ENCODE data around the gene ZNF469.
"Not testable (repeated sequence)": the region's sequence is repeated elsewhere in the genome, so short reads cannot be mapped to it uniquely, and the experiment has no call there.

- TF ChIP-seq, protein P1, sequence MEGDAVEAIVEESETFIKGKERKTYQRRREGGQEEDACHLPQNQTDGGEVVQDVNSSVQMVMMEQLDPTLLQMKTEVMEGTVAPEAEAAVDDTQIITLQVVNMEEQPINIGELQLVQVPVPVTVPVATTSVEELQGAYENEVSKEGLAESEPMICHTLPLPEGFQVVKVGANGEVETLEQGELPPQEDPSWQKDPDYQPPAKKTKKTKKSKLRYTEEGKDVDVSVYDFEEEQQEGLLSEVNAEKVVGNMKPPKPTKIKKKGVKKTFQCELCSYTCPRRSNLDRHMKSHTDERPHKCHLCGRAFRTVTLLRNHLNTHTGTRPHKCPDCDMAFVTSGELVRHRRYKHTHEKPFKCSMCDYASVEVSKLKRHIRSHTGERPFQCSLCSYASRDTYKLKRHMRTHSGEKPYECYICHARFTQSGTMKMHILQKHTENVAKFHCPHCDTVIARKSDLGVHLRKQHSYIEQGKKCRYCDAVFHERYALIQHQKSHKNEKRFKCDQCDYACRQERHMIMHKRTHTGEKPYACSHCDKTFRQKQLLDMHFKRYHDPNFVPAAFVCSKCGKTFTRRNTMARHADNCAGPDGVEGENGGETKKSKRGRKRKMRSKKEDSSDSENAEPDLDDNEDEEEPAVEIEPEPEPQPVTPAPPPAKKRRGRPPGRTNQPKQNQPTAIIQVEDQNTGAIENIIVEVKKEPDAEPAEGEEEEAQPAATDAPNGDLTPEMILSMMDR (IDR thresholded peaks at IDR 0.05 in 4 of 5, conservative IDR thresholded peaks at IDR 0.05 in 1 of 5), result not testable (repeated sequence)
- TF ChIP-seq POLR2A (IDR thresholded peaks at IDR 0.05), result not testable (repeated sequence)
Observed at GRCh38 chr16:88410297-88410968, 27.7 kb downstream of the ZNF469 start.
